UCSD-AML1 (cell line): ENCODE results near the gene ATP4B.

ENCODE experiments used
- DNase-seq: peaks from one replicate; lab custom pipeline; 2025; ENCODE audit not compliant: unreplicated experiment; lab: John Stamatoyannopoulos, UW

Gene ATP4B

DNA sequence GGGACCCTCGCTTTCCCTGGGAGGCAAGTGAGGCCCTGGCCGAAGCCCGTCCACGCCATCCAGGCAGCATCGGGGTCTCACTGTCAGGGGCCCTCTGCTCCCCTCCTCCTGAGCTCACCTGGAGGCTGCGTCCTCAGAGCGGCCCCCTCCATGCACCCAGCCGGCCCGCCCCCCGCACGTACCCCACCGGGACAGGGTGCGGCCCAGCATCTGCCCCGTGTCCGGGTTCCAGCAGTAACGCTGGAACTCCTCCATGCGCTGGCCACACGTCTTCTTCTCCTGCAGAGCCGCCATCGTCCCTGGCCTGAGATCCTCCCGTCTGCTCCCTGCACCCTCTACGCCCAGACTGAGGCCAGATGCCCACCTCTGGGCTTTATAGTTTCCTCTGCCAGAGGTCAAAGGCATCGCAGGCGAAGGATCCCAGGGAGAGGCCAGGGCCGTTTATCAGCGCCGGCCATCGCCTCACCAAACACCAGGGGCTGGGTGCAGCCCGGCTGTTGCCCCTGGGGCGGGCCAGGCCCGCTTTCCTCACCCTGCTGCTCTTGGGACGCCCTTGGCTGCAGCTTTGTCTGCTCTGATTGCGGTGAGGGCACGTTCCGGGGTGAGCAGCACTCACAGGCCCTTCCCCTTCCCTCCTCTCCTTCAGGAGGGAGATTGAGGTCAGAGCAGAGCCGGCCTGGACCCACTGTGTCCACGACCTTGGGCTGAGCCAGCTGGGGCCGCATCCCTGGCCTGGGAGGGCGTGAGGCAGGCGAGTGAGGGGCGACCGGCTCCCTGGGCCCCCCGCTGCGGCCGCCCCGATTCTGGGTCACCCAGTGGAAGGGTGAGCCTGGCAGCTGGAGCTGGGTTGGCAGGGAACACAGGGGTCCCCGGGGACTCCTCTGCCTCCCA lies at the start of gene ATP4B:
Gene ATP4B, minus strand, starts transcription at position 348 of the 891 bp plus-strand sequence. Its CDS starts 54 bp downstream, at position 294.
- DNase-seq = no peak

DNA sequence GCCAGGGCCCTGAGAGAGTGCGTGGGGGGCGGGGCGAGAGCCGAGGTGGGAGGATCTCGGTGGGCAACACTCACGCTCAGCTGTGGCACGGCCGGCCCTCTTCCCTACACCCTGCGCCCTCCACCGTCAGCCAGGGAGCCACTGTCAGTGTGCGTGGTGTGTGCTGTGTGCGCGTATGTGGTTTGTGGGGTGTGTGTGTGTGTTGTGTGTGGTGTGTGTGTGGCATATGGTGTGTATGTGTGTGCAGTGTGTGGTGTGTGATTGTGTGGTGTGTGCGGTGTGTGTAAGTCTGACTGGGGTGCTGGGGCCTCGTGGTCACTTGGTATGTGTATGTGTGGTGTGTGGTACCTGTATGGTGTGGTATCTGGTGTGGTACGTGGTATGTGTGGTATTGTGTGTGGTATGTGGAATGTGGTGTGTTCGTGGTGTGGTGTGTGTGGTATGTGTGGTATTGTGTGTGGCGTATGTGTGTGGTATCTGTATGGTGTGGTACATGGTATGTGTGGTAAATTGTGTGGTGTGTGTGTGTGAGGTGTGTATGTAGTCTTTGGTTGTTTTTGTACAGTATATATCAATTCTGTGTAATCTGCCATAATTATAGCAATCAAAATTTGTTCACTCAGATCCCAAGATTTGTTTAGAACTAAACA lies 14.1 kb upstream of the ATP4B start:
- no peak for DNase-seq

- no peak for DNase-seq
Observed at GRCh38 chr13:113671066-113672001, 13.3 kb upstream of the ATP4B start.

DNA sequence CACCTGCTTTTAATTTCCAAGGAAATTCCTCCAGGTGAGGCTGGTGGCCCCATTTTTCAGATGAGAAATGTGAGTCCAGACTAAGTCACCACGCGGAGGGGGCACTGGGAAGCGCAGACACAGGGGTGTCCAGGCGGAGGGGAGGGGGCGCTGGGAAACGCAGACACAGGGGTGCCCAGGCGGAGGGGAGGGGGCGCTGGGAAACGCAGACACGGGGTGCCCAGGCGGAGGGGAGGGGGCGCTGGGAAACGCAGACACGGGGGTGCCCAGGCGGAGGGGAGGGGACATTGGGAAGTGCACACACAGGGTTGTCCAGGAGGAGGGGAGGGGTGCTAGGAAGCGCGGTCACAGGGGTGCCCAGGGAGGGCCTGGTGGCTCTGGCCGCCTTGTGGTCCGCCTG lies 12.5 kb upstream of the ATP4B start:
- no peak for DNase-seq

- DNase-seq = no peak
Observed at GRCh38 chr13:113669755-113670341, 11.8 kb upstream of the ATP4B start.

DNA sequence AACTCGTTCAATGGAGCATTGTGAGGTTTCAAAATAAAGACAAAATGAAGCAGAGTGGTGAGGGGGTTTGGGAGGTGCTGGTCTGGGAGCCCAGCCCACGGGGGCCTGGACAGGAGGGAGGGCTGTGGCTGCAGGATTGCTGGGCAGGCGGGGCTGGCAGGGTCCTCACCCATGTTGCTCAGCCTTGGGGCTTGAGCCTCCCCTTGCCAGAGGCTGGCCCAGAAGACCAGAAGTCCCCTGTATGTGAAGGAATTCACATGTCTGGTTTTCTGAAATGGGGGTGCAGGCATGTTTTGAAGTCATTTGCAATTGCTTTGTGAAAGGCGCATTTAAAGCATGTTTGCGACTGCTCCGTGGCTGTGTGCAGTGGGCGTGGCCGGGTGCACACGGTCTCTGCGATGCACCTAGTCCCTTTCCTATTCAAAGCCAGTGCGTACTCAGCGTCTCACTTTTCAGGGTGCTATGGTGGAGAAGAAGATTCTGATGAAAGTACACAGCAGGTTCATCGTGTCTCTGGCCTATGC lies 11.3 kb upstream of the ATP4B start:
- no peak for DNase-seq

- DNase-seq = no peak
Observed at GRCh38 chr13:113668491-113668971, 10.5 kb upstream of the ATP4B start.

DNA sequence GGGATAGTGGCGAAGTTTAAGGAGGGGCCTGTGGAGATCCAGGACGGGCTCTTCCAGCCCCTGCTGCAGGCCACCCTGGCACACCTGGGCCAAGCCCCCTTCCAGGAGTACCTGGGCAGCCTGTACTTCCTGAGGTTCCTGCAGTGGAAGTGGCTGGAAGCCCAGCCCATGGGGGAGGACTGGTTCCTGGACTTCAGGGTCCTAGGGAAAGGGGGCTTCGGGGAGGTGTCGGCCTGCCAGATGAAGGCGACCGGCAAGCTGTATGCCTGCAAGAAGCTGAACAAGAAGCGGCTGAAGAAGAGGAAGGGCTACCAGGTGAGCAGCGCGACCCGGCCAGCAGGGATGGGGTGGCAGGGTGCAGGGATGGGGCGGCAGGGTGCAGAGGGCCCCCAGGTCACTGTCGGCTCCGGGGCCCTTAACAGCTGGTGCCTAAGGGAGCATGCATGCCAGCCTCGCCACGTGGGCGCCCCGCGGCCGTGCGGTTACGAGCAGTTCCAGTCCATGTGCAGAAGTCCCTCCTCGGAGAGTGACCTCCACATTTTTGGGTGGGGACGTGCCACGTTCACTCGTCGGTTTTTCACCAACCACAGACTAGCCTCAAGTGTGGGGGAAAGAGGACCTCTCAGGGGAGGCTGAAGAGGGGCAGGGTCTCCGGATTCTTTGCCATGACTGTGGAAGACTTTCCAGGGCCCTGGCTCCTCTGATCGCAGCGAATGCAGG lies 9.9 kb upstream of the ATP4B start:
- no peak for DNase-seq

DNA sequence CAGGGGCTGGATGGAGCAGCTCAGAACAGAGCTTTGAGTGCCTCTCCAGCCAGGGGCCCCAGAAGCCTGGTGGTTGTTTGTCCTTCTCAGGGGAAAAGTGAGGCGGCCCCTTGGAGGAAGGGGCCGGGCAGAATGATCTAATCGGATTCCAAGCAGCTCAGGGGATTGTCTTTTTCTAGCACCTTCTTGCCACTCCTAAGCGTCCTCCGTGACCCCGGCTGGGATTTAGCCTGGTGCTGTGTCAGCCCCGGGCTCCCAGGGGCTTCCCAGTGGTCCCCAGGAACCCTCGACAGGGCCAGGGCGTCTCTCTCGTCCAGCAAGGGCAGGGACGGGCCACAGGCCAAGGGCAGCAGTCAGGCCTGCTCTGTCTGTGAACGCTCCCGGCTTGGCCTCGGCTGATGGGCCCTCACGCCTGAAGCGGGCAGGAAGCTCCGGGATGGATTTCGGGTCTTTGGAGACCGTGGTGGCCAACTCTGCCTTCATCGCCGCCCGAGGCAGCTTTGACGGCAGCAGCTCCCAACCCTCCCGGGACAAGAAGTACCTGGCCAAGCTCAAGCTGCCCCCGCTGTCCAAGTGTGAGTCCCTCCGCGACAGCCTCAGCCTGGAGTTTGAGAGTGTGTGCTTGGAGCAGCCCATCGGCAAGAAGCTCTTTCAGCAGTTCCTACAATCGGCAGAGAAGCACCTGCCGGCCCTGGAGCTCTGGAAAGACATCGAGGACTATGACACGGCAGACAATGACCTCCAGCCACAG lies 9.1 kb upstream of the ATP4B start, which contains the start of gene GRK1:
Gene GRK1, plus strand, starts transcription at position 269 of the 751 bp plus-strand sequence. Its CDS starts 168 bp downstream, at position 437.
- DNase-seq = no peak

- DNase-seq = no peak
Observed at GRCh38 chr13:113666329-113666670, 8.3 kb upstream of the ATP4B start.

DNA sequence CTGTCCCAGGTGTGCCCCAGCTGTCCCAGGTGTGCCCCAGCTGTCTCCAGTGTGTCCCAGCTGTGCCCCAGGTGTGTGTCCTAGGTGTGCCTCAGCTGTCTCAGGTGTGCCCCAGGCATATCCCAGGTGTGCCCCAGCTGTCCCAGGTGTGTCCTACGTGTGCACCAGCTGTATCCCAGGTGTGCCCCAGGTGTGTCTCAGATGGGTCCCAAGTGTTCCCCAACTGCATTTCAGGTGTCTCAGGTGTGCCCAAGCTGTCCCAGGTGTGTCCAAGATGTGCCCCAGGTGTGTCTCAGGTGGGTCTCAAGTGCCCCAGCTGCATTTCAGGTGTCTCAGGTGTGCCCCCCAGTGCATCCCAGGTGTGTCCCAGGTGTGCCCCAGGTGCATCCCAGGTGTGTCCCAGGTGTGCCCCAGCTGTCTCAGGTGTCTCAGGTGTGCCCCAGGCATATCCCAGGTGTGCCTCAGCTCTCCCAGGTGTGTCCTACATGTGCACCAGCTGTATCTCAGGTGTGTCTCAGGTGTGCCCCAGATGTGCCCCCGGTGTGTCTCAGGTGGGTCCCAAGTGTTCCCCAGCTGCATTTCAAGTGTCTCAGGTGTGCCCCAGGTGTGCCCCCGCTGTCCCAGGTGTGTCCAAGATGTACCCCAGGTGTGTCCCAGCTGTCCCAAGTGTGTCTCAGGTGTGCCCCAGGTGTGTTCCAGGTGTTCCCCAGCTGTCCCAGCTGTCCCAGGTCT lies 7.8 kb upstream of the ATP4B start:
- DNase-seq = no peak

- DNase-seq = no peak
Observed at GRCh38 chr13:113664751-113665596, 7.0 kb upstream of the ATP4B start.

GRCh38 chr13:113663934-113664333 lies 5.9 kb upstream of the ATP4B start:
- DNase-seq = no peak

- DNase-seq = no peak
Observed at GRCh38 chr13:113661509-113661908, 3.5 kb upstream of the ATP4B start.

DNA sequence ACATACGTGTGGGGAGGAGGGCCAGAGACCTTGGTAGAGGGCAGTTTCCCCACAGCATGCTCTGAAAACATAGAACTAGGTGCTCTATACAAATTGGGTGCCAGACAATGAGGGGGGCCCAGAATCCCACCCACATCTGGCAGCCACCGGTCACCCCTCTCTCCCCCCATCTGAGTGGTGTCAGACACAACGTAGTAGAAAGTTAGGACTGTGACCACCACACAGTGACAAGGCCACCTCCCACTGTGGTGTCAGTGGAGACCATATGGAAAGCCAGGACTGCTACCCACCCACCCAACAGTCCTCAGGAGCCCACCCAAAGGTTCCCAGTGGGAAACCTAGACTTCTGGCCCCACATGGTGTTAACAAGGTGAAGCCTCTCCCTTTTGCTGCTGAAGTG lies 2.1 kb upstream of the ATP4B start:
- DNase-seq = no peak

GRCh38 chr13:113659337-113659736 lies 1.3 kb upstream of the ATP4B start:
- no peak for DNase-seq

- no peak for DNase-seq
Observed at GRCh38 chr13:113658836-113659235, 838 bp upstream of the ATP4B start.
